T-helper 1 cell treated with Interleukin-12 subunit alpha and Interleukin-12 subunit beta and Interleukin-4 antibody, amounts not matched to agents 30 ng/mL and 1 ng/mL, for 36 hours (primary cell): ENCODE measurements around the gene SLC35E2B. TPM values are rescaled to one million over a fixed set of nuclear protein-coding genes. Genes with fewer than 3 reads are reported as not detected.
"Not testable (repeated sequence)": the region's sequence is repeated elsewhere in the genome, so short reads cannot be mapped to it uniquely, and the experiment has no call there.

ENCODE experiments used
- intact Hi-C: fragments of 100-400 bp; cut with micrococcal nuclease; formaldehyde crosslinking; loops from one replicate; pipeline ENCODE4 v1.15.1; 2024
- total RNA-seq: library from RNA; stranded (reverse); gene quantifications from 2 replicates; pipeline ENCODE4 v1.2.3, GENCODE V29; 2022

SLC35E2B gene
- total RNA-seq, 1 donor from 2014 or later = 64.8 TPM

- intact Hi-C loops = no loop called here
Measured at GRCh38 chr1:1677718-1678580, 14.6 kb downstream of the SLC35E2B start.

- intact Hi-C loops = not testable (repeated sequence)
Measured at GRCh38 chr1:1676087-1676486, 16.5 kb downstream of the SLC35E2B start.

GRCh38 chr1:1675218-1675617 is 17.4 kb downstream of the SLC35E2B start:
- intact Hi-C loops = not testable (repeated sequence)

- intact Hi-C loops = not testable (repeated sequence)
Measured at GRCh38 chr1:1674806-1675205, 17.8 kb downstream of the SLC35E2B start.

GRCh38 chr1:1672181-1672965 is 20.2 kb downstream of the SLC35E2B start:
- intact Hi-C loops = no loop called here

- intact Hi-C loops = no loop called here
Measured at GRCh38 chr1:1671365-1672119, 21.1 kb downstream of the SLC35E2B start.

GRCh38 chr1:1670866-1671265 is 21.7 kb downstream of the SLC35E2B start:
- intact Hi-C loops = no loop called here

- intact Hi-C loops = no loop called here
Measured at GRCh38 chr1:1669468-1670440, 22.8 kb downstream of the SLC35E2B start.

GRCh38 chr1:1666526-1666925 is 26.1 kb downstream of the SLC35E2B start:
- intact Hi-C loops = no loop called here

GRCh38 chr1:1665815-1666251 is 26.8 kb downstream of the SLC35E2B start:
- intact Hi-C loops = no loop called here

- intact Hi-C loops = no loop called here
Measured at GRCh38 chr1:1664941-1665814, 27.4 kb downstream of the SLC35E2B start.

GRCh38 chr1:1664318-1664717 is 28.3 kb downstream of the SLC35E2B start:
- intact Hi-C loops = not testable (repeated sequence)

GRCh38 chr1:1662830-1663560 is 29.6 kb downstream of the SLC35E2B start:
- intact Hi-C loops = not testable (repeated sequence)

- intact Hi-C loops = not testable (repeated sequence)
Measured at GRCh38 chr1:1662392-1662791, 30.2 kb downstream of the SLC35E2B start.

GRCh38 chr1:1658583-1659549 is 33.7 kb downstream of the SLC35E2B start, which contains the start of gene CDK11B:
CDK11B (minus strand) TSS chr1:1659004; CDS start chr1:1657485, 1,519 bp downstream.
- intact Hi-C loops = loop anchor here (1.0 to 2.0 kb wide), 4 partner anchors 44 to 188 kb away; partner anchors contain the start of genes ATAD3B, CDK11A, MIB2 and SSU72

GRCh38 chr1:1648265-1648664 is 44.3 kb downstream of the SLC35E2B start:
- intact Hi-C loops = not testable (repeated sequence)

- intact Hi-C loops = not testable (repeated sequence)
Measured at GRCh38 chr1:1647567-1648241, 44.9 kb downstream of the SLC35E2B start.
